T-helper 1 cell treated with Interleukin-12 subunit alpha and Interleukin-12 subunit beta and Interleukin-4 antibody, amounts not matched to agents 30 ng/mL and 1 ng/mL, for 36 hours (primary cell): ENCODE data around the gene SPAG16. TPM values are rescaled to one million over a fixed set of nuclear protein-coding genes. Genes with fewer than 3 reads are reported as not detected.
"Not testable (repeated sequence)": the region's sequence is repeated elsewhere in the genome, so short reads cannot be mapped to it uniquely, and the experiment has no call there.

Experiments
- intact Hi-C: fragments of 100-400 bp; cut with micrococcal nuclease; formaldehyde crosslinking; loops from one replicate; pipeline ENCODE4 v1.15.1; 2024
- total RNA-seq: library from RNA; stranded (reverse); gene quantifications from 2 replicates; pipeline ENCODE4 v1.2.3, GENCODE V29; 2022

SPAG16 gene
- total RNA-seq, 1 donor from 2014 or later, result 6.5 TPM

GRCh38 chr2:213688825-213689224 lies 404.6 kb downstream of the SPAG16 start:
- intact Hi-C loops, result not testable (repeated sequence)

- intact Hi-C loops, result no loop called here
Observed at GRCh38 chr2:213689585-213689984, 405.3 kb downstream of the SPAG16 start.

GRCh38 chr2:213691351-213691750 lies 407.1 kb downstream of the SPAG16 start:
- intact Hi-C loops, result no loop called here

GRCh38 chr2:213696442-213696841 lies 412.2 kb downstream of the SPAG16 start:
- intact Hi-C loops, result no loop called here

- intact Hi-C loops, result not testable (repeated sequence)
Observed at GRCh38 chr2:213701365-213701764, 417.1 kb downstream of the SPAG16 start.

- intact Hi-C loops, result no loop called here
Observed at GRCh38 chr2:213703406-213704098, 419.3 kb downstream of the SPAG16 start.

- intact Hi-C loops, result no loop called here
Observed at GRCh38 chr2:213710164-213710563, 425.9 kb downstream of the SPAG16 start.

- intact Hi-C loops, result not testable (repeated sequence)
Observed at GRCh38 chr2:213718411-213718810, 434.1 kb downstream of the SPAG16 start.

GRCh38 chr2:213722565-213722964 lies 438.3 kb downstream of the SPAG16 start:
- intact Hi-C loops, result no loop called here

- intact Hi-C loops, result no loop called here
Observed at GRCh38 chr2:213723041-213723560, 438.8 kb downstream of the SPAG16 start.

- intact Hi-C loops, result no loop called here
Observed at GRCh38 chr2:213723707-213724106, 439.4 kb downstream of the SPAG16 start.

GRCh38 chr2:213726101-213726500 lies 441.8 kb downstream of the SPAG16 start:
- intact Hi-C loops, result no loop called here

GRCh38 chr2:213733893-213734292 lies 449.6 kb downstream of the SPAG16 start:
- intact Hi-C loops, result no loop called here

- intact Hi-C loops, result no loop called here
Observed at GRCh38 chr2:213740453-213740852, 456.2 kb downstream of the SPAG16 start.

- intact Hi-C loops, result no loop called here
Observed at GRCh38 chr2:213751446-213751845, 467.2 kb downstream of the SPAG16 start.

GRCh38 chr2:213752575-213752974 lies 468.3 kb downstream of the SPAG16 start:
- intact Hi-C loops, result no loop called here

GRCh38 chr2:213757525-213757924 lies 473.3 kb downstream of the SPAG16 start:
- intact Hi-C loops, result no loop called here

GRCh38 chr2:213763354-213763753 lies 479.1 kb downstream of the SPAG16 start:
- intact Hi-C loops, result no loop called here

- intact Hi-C loops, result no loop called here
Observed at GRCh38 chr2:213763963-213764362, 479.7 kb downstream of the SPAG16 start.

- intact Hi-C loops, result no loop called here
Observed at GRCh38 chr2:213764849-213765248, 480.6 kb downstream of the SPAG16 start.

- intact Hi-C loops, result no loop called here
Observed at GRCh38 chr2:213766062-213766461, 481.8 kb downstream of the SPAG16 start.

- intact Hi-C loops, result no loop called here
Observed at GRCh38 chr2:213766465-213766901, 482.2 kb downstream of the SPAG16 start.

GRCh38 chr2:213787869-213788268 lies 503.6 kb downstream of the SPAG16 start:
- intact Hi-C loops, result no loop called here
